OCI-LY3 (cell line): Measurements from ENCODE around the gene CBFA2T2.

Source experiments
- H2AFZ ChIP-seq: fragments of 200-600, 300-600 bp; shearing (Covaris generic); 2 replicates; pipeline ENCODE4 v1.6.0; 2014; ENCODE audit warnings: antibody characterized with exemption, low read depth, low read length
- H3K27ac ChIP-seq: fragments of 200-600, 300-600 bp; sonication (generic); 2 replicates; pipeline ENCODE4 v1.5.1; 2014; ENCODE audit warnings: mild to moderate bottlenecking, low read length, moderate library complexity, mixed read lengths
- H3K27me3 ChIP-seq: fragments of 200-600, 300-600 bp; sonication (generic); 2 replicates; pipeline ENCODE4 v1.6.1; 2014; ENCODE audit warnings: low read depth, low read length, mixed read lengths
- H3K36me3 ChIP-seq: fragments of 200-600, 300-600 bp; sonication (generic); replicated peaks from 2 replicates; pipeline ENCODE3; 2014; ENCODE audit warnings: low read depth, low read length, mixed read lengths
- H3K4me1 ChIP-seq: fragments of 300-600, 200-600 bp; sonication (generic); 2 replicates; pipeline ENCODE4 v1.6.1; 2014; ENCODE audit warnings: low read length, mixed read lengths
- H3K4me2 ChIP-seq: fragments of 200-600, 300-600 bp; sonication (generic); 2 replicates; pipeline ENCODE4 v1.6.1; 2014; ENCODE audit warnings: low read length, mixed read lengths
- H3K4me3 ChIP-seq: fragments of 300-600, 200-600 bp; sonication (generic); 2 replicates; pipeline ENCODE4 v1.5.1; 2014; ENCODE audit warnings: antibody characterized with exemption, mild to moderate bottlenecking, low read length, moderate library complexity
- H3K79me2 ChIP-seq: fragments of 300-600, 200-600 bp; shearing (Covaris generic); 2 replicates; pipeline ENCODE4 v1.6.1; 2014; ENCODE audit warnings: mild to moderate bottlenecking, low read length, mixed read lengths
- H3K9ac ChIP-seq: fragments of 300-600, 200-600 bp; shearing (Covaris generic); 2 replicates; pipeline ENCODE4 v1.6.0; 2014; ENCODE audit warnings: mild to moderate bottlenecking, low read length, moderate library complexity
- H3K9me3 ChIP-seq: fragments of 200-600, 300-600 bp; shearing (Covaris generic); 2 replicates; pipeline ENCODE4 v1.6.1; 2014; ENCODE audit warnings: low read length, mixed read lengths; ENCODE audit not compliant: insufficient read depth
- H4K20me1 ChIP-seq: fragments of 200-600, 300-600 bp; sonication (generic); 2 replicates; pipeline ENCODE4 v1.6.1; 2016; ENCODE audit warnings: low read length, mixed read lengths; ENCODE audit not compliant: insufficient read depth
- EZH2phosphoT487 ChIP-seq: fragments of 200-600 bp; shearing (Covaris generic); IDR thresholded peaks from 2 replicates; pipeline ENCODE4 v1.6.1; 2018; ENCODE audit warnings: antibody characterized with exemption, mixed run types, low read depth
- TF ChIP-seq, protein P1 (sequence below): fragments of 200-600, 300-600 bp; sonication (generic); IDR thresholded peaks from 2 replicates; pipeline ENCODE4 v1.5.1; 2014; ENCODE audit warnings: antibody characterized with exemption, low read length, low read depth

Gene CBFA2T2

DNA sequence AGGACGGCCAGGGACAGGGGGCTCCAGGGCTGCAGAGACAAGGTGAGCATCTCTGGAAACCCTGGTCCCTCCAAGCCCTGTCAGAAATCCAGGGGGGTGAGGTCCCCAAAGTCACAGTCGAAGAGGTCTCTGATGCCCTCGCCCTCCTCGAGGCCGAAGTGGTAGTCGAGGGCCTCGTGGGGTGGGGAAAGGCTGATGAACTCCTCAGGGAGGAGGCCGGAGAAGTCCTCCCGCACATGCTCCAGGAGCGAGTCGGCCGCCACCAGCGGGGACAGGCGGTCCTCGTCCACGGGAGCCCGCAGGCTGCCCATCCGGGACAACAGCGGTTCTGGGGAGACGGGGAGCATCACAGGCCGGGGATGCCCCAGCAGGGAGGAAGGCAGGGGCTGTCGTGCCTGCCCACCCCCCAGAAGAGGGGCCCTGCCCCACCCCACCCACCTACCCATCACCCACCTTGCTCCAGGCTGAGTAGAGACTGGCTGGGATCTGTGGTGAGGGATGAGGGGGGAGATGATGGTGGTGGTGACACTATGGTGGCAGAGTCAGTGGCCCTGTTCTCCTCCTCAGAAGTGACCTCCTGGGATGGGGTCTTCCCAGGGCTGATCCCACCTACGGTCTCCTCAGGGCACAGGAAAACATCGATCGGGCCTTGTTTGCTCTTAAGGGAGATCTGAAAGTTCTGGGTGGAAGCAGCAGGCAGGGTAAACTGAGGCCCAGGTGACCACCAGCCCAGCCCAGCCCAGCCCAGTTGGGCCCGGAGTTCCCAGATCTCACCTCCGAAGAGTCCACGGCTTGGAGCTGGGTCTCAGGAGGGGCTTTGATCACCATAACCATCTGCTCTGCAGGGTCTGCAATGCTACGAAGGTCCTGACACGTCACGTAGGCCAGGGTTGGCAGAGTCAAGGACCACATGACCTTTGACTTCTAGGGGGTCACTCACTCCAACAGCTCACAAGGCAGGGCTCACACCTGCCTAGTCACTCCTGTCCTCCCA, 187.1 kb downstream of the CBFA2T2 start:
- Histone ChIP-seq H4K20me1 (peaks cover 68% of the 10 kb centered on the region), H3K4me3 (no peak overlapping the region), H3K4me2 (no peak overlapping the region), H3K79me2 (peaks cover 23% of the 10 kb centered on the region), H3K27ac (no peak overlapping the region), H3K36me3 (peaks cover 41% of the 10 kb centered on the region), H3K9me3 (no peaks in the 10 kb centered on the region), H3K9ac (no peak overlapping the region), H3K4me1 (peaks cover 16% of the 10 kb centered on the region), H2AFZ (no peak overlapping the region), H3K27me3 (no peaks in the 10 kb centered on the region)
- TF ChIP-seq, protein P1, sequence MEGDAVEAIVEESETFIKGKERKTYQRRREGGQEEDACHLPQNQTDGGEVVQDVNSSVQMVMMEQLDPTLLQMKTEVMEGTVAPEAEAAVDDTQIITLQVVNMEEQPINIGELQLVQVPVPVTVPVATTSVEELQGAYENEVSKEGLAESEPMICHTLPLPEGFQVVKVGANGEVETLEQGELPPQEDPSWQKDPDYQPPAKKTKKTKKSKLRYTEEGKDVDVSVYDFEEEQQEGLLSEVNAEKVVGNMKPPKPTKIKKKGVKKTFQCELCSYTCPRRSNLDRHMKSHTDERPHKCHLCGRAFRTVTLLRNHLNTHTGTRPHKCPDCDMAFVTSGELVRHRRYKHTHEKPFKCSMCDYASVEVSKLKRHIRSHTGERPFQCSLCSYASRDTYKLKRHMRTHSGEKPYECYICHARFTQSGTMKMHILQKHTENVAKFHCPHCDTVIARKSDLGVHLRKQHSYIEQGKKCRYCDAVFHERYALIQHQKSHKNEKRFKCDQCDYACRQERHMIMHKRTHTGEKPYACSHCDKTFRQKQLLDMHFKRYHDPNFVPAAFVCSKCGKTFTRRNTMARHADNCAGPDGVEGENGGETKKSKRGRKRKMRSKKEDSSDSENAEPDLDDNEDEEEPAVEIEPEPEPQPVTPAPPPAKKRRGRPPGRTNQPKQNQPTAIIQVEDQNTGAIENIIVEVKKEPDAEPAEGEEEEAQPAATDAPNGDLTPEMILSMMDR, result no peak
- TF ChIP-seq EZH2phosphoT487, result no peak

DNA sequence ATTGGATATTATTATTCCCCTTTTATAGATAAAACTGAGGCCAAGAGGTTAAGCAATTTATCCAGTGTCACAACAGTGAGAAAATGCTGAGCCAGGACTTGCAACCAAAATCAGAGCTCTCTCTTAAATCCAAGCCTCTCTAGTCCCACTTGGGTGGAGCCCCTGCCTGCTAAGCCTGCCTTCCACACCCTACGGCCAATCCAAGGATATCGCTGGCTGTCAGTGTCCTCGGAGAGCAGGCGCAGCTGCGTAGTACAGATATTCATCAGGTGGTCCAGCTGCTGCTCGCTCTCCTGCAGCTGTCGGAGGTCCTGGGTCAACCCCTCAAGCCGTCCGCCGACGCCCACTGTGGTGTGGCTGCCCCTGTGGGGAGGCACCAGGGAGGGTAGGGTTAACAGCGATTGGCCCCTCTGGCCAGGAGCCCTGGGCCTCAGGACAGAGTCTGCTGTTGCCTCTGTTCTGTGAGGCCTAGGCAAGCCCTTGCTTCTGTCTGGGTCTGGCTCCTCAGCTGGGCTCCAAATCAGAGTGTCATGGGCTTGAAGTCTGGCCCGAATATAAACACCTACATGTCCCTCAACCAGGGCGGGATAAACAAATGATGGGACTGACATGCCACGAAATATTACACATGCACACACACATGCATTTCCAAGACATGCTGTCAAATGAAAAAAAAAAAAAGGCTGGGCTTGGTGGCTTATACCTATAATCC, 188.3 kb downstream of the CBFA2T2 start:
- Histone ChIP-seq H4K20me1 (peaks cover 80% of the 10 kb centered on the region), H3K9me3 (no peaks in the 10 kb centered on the region), H3K36me3 (peaks cover 50% of the 10 kb centered on the region), H3K79me2 (peaks cover 35% of the 10 kb centered on the region), H3K4me3 (no peak overlapping the region), H3K27ac (no peak overlapping the region), H3K4me2 (no peak overlapping the region), H2AFZ (no peak overlapping the region), H3K4me1 (peaks cover 15% of the 10 kb centered on the region), H3K27me3 (no peaks in the 10 kb centered on the region), H3K9ac (no peak overlapping the region)
- TF ChIP-seq, protein P1, result no peak
- TF ChIP-seq EZH2phosphoT487, result no peak

DNA sequence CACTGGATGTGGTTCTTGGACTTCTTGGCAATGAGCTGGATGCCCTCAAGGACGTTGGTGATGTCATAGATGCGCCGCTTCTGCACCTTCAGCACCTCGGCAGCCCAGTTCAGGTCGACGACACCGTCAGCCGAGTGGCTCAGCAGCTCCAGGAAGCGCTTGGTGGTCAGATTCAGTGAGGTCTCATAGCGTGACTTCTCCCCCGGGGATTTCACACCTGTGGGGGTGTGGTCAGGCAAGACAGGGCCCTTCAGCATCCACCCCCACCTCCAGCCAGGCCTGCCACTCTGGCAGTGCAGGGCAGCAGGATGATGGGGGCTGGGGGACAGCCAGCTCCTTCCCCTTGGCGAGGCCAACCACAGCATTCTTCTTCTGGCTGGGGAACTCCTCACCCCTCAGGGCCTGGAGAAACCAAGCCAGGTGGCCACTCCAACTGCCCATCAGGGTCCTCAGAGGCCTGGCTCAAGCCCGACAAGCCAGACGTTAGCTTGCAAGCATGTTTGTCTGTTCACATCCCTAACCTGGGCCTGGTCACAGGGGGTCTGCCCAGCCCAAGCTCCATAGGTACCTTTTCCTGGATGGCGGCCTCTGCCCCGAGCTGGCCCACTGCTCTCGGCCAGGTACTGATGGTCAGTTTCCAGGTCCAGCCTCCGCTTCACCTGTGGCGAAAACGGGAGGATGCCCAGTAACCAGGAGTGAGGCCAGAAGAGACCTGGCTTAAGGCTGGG, 190.0 kb downstream of the CBFA2T2 start:
- Histone ChIP-seq H3K4me2 (no peak overlapping the region), H3K9ac (no peak overlapping the region)
- no peak for TF ChIP-seq EZH2phosphoT487
- TF ChIP-seq, protein P1, result no peak

DNA sequence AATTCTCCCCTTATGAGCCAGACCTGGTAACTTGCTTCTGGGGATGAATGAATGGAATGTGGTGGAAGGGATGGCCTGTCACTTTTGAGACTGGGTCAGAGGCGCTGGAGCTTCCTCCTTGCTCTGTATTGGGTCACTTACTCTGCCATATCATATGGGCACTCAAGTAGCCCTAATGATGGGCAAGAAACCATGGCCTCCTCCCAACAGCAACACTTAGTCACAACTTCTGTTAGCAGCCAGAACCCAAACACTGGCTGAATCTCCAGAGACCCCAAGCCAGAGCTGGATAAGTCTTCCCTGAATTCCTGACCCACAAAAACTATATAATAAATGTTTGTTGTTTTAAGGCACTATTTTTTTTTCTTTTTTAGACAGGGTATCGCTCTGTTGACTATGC, 190.8 kb downstream of the CBFA2T2 start:
- Histone ChIP-seq H2AFZ (no peak overlapping the region), H3K27me3 (no peaks in the 10 kb centered on the region), H3K27ac (no peak overlapping the region), H3K9me3 (no peaks in the 10 kb centered on the region), H3K79me2 (peaks cover 61% of the 10 kb centered on the region), H3K9ac (no peak overlapping the region), H3K4me2 (no peak overlapping the region), H3K36me3 (peaks cover 64% of the 10 kb centered on the region), H3K4me3 (no peak overlapping the region), H3K4me1 (peaks cover 13% of the 10 kb centered on the region), H4K20me1 (peaks cover 89% of the 10 kb centered on the region)
- TF ChIP-seq EZH2phosphoT487, result no peak
- TF ChIP-seq, protein P1, result no peak

More for the DNA sequence above, 190.0 kb downstream of the CBFA2T2 start:
- H3K4me1 ChIP-seq, result peaks cover 17% of the 10 kb centered on the region
- H3K27me3 ChIP-seq, result no peaks in the 10 kb centered on the region
- peaks cover 93% of the 10 kb centered on the region for H4K20me1 ChIP-seq
- no peak overlapping the region for H3K27ac ChIP-seq
- no peak overlapping the region for H3K4me3 ChIP-seq
- H3K79me2 ChIP-seq, result peaks cover 53% of the 10 kb centered on the region
- H3K9me3 ChIP-seq, result no peaks in the 10 kb centered on the region
- H2AFZ ChIP-seq, result no peak overlapping the region
- H3K36me3 ChIP-seq, result peaks cover 61% of the 10 kb centered on the region
